Measurements from ENCODE around the gene EML1.

EML1 gene

DNA sequence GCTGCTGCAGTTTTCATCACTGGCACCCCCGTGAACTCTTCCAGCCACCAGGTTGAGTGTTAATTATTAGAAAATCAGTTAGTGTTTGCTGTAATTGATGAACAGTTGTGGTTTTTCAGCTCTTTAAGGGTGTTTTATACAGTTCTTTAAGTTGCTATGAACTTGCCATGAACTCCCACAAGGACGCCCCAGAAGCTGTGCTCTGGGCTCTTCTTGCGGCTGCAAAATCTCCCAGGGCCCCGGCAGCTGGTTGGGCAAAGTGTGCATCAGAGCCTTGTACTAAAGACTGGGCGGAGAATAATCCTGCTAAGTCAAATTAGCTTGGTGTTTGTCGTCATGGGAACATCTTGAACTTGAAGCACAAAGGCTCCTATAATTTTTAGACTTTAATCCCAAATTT lies 82.2 kb downstream of the EML1 start:
- DNase-seq = no peak

- no peak for DNase-seq
Measured at GRCh38 chr14:99875836-99876235, 82.6 kb downstream of the EML1 start.

DNA sequence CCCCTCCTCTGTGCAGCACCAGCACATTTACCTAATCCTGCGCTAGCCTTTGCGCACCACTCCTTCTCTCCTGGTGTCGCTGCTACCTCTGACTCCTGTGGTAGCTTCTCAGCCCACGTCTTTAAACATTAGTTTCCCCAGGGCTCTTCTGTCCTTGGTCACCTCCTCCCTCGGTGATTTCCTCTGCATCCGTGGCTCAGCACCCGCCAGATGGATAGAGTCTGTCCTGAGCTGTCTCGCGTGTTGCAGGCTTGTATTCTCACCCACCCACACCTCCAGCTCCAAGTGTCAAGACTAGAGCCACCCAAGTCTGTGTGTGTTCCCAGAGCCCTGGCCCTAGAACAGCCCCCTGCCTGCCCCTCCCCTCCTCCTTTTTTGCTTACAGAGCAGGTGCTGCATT lies 83.2 kb downstream of the EML1 start:
- no peak for DNase-seq

GRCh38 chr14:99878563-99878962 lies 85.3 kb downstream of the EML1 start:
- DNase-seq = no peak

DNA sequence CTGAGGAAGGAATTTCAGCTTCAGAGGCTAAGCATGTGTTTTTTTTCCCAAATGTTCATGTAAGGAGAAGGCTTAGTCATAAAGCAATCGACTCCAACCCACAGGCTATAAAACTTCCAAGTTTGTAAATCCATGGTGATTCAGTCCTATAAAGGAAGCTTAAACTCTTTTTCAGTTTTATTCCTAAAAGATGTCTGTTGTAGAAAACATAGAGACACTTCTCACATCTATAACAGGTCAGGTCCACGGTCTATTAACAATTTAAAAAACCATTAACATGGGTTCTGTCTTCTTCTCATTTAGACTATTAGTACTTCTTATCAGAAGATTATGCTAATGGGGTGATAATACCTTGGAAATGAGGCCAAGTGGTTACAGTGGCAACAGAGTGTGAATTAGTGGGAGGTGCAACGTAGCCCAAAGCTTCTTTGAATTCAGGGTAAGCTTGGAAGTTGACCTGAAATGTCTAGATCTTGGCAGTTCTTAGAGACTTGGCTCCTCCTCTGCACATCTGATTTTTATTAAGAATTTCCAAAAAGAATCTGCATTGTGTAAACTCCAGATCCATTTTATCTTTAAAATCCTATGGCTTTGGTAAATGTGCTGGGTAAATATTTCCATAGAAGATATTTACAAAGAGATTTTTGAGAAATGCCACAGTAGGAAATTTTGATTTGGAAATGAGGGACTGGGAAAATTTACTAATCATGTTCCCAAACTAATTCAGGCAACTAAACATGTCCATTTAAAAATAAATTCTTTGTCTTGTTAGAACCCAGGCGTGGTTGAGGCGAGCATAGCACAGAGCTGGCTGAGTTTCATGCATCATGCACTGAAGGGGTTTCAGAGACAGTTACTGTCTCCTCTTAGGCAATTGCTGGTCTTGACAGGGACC lies 86.4 kb downstream of the EML1 start:
- DNase-seq = no peak

GRCh38 chr14:99880651-99881420 lies 87.6 kb downstream of the EML1 start:
- DNase-seq = no peak

- no peak for DNase-seq
Measured at GRCh38 chr14:99883866-99884650, 90.8 kb downstream of the EML1 start.

GRCh38 chr14:99884834-99885648 lies 91.8 kb downstream of the EML1 start:
- DNase-seq = peak; percentile 67

DNA sequence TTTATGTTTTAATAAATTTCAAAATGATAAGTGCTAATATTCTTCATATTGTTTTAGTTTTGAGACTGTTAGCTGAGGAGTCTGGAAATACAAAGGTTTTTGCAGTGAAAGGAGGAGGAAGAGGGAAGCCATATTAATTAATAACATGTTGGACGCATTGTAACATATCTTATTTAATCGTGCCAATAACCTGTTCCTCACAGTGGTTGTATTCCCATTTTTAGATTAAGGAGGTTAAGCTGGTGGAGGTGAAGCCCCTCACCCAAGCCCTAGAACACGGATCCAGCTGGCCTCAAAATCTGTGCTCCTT lies 92.4 kb downstream of the EML1 start:
- no peak for DNase-seq

DNA sequence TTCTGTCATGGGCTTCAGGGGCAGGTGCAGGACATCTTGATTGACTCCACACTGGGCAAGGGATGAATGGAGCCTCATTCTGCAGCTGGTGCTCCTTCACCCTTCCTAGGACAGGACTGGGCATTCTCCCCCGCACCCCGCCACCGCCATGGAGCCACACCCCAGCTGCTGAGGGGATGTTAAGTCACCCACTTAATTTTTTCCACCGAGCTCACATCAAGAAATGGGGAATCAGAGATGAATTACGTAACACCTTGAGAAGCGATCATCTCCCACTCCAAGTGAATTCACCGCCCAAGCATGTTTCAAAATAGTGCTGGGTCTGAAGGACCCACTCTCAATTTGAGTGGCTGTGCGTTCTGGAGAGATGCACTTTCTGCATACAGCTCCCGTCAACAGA lies 94.2 kb downstream of the EML1 start:
- DNase-seq = no peak

- no peak for DNase-seq
Measured at GRCh38 chr14:99888149-99888548, 94.9 kb downstream of the EML1 start.

DNA sequence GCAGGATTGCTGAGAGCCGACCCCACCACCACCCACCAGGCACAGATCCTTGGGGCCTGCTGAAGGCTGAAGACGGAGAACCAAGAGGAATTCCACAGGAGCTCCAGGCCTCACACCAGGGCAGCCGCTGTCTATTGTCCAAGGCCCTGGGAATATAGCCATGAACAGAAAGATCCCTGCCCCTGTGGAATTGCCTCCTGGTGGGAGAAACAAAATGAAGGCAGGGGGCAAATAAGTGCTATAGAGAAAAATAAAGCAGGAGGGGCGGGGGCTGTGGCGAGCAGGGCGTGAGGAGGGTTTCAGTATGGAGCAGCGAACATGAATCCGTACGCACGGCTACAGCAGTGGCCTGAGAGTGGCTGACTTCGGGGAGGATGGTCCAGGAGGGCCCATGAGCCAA lies 96.1 kb downstream of the EML1 start:
- no peak for DNase-seq

GRCh38 chr14:99891266-99891665 lies 98.1 kb downstream of the EML1 start:
- DNase-seq = no peak

DNA sequence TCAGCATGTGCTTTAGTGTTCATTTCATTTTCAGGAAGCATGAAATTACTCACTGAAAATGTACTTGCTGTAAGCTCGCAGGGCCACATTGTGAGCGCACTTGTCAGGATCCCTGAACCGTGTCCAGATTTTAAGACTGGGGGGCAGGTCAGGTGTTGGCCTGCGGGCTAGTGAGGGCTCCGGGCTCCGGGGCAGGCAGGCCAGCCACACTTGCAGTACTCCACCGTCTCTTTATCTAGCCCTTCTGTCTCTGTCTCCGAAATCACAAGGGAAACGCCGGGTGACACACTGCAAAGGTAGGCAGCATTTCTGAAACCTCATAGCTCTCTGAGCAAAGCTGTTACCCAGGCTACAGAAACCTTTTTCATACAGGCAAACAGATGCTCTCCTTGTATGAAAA lies 98.7 kb downstream of the EML1 start:
- DNase-seq = no peak

GRCh38 chr14:99892406-99892805 lies 99.2 kb downstream of the EML1 start:
- DNase-seq = no peak

DNA sequence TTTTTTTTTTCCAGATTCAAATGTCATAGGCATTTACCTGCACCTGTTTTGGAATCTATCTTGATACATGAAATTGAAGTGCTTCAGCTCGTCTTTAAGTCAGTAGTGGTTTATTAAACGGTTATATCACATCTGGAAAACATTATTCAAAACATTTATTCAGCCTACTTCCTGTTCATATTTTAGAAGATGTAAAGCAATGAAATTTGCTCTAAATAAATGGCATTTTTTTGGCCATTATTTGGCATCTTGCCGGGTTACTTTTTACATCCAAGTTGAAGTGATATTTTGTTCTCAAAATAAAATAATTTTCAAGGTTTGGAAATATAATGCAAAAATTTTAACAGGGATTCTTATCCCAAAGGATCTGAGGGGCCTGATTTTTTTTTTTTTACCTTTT lies 103.1 kb downstream of the EML1 start:
- DNase-seq = no peak

DNA sequence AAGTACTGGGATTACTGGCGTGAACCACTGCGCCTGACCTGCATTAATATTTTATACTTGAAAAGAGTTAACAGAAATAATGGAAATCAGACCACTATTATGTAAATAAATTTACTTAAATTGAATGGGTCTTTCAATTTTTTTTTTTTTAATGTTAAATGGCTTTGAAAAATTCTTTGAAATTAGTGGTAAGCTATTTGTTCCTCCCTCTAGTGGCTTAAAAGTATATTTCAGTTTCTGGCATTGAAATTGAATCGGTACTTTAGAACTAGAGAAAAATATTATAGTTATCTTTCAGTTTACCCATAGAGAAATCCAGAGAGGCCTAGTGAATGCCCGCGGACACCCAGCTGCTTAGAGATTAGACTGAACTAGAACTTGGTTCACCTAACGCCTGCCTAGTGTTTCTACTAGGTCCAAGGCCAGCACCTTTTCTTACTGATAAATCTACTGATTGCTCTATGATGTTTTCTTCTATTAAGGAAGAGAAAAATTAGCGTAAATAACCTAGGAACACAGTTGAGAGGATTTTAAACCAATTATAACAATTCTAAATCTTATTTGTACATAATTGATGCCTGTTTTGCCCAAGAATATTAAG lies 106.5 kb downstream of the EML1 start:
- DNase-seq = peak; percentile 11

DNA sequence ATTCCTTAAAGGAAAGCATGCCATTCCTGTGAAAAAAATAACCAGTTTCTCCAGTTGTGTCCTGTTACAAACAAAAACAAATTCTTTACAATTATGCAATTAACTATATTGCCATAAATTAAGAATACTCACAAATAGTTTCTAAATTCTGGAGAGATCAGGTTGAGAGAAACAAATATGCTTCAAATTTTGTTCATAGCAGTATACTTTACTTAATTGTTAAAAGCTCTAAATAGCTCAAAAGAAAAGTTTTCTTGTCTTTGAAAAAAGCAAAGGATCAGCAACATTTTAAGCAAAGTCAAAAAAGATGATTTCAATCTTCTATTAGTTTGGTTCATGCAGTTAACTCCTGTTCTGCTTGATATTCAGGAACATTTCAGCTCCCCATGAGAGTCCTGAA lies 109.7 kb downstream of the EML1 start:
- DNase-seq = no peak

GRCh38 chr14:99904506-99904905 lies 111.3 kb downstream of the EML1 start:
- DNase-seq = no peak

GRCh38 chr14:99905121-99905520 lies 111.9 kb downstream of the EML1 start:
- no peak for DNase-seq

DNA sequence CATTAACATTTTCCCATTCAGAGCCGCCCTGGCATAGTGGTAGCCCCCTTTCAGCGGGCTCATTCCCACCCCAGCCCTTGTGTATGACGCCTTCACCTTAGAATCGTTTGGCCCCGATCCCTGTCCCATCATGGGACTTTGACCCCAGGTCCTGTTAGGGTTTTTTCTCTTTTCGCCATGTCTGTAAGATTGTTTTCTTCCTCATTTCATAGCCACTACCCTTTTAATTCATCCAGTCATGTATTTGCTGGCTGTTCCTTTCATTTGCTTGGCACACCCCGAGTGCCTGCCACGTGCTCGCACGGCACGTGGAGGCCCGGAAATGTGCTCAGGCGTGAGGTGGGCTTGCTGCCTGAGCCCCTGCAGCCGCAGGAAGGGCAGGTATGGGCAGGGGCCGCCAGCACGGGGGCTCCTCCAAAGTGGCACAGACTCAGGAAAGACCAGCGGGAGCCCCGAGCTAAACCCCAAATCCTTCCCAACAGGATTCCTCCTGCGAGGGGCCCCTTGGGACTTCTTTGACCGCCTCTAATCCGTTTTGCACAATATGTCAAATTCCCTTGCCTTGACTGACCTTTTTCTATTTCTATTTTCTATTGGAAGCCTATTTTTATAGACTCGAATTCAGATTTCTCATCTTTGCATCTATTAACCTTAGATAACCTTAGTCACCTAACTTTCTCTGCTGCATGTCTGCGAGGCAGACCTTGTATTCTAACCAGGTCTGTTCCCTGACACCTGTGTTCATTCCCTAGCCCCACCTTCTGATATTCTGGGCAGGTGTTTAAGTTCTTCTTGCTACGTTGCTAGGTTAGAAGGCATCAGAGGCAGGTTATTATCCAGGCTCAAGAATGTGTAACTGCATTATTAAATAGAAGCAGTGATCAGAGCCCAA lies 114.8 kb downstream of the EML1 start:
- DNase-seq = no peak

Data from NCI-H748 treated with DMSO at 0.1 percent for 48 hours (cell line).